SK-N-SH (cell line): ENCODE results near the gene ZFHX3. TPM values are rescaled to one million over a fixed set of nuclear protein-coding genes. Genes with fewer than 3 reads are reported as not detected.

ENCODE experiments used
- CTCF ChIA-PET: fragments of 300-600, 350-600 bp; formaldehyde crosslinking; extraction: SDS; loops from one replicate; lab custom pipeline; 2021; lab: Yijun Ruan, JAX
- POLR2A ChIA-PET: fragments of 350-600 bp; sonication (Branson Sonifier 250); formaldehyde crosslinking; extraction: SDS; loops from one replicate; lab custom pipeline; 2020; ENCODE audit warnings: antibody characterized with exemption, inconsistent platforms; lab: Yijun Ruan, JAX
- DNase-seq: peaks from one replicate; pipeline ENCODE4 v3.0.0; 2012
- H2AFZ ChIP-seq: fragments of 200-600 bp; sonication (generic); 2 replicates; pipeline ENCODE4 v1.8.1; 2016; ENCODE audit warnings: antibody characterized with exemption, mild to moderate bottlenecking, low read depth
- H3F3A ChIP-seq: fragments of 200-600 bp; sonication (generic); replicated peaks from 2 replicates; pipeline ENCODE3; 2016; ENCODE audit warnings: antibody characterized with exemption, mild to moderate bottlenecking; ENCODE audit not compliant: insufficient read depth
- H3K27ac ChIP-seq, 2 experiments: fragments of 200-500 bp in 1 of 2; fragments of 200-600 bp in 1 of 2; sonication (Bioruptor generic) in 1 of 2; sonication (generic), shearing (Covaris generic) in 1 of 2; 2 replicates each; pipeline versions ENCODE4 v1.5.1 to v1.6.1; 2014 to 2016; ENCODE audit warnings: low read depth in 2 of 2, inconsistent platforms in 1 of 2, low read length in 1 of 2, mild to moderate bottlenecking in 1 of 2, mixed read lengths in 1 of 2
- H3K27me3 ChIP-seq: fragments of 200-600 bp; sonication (generic), shearing (Covaris generic); 2 replicates; pipeline ENCODE4 v1.6.1; 2016; ENCODE audit warnings: mixed run types; ENCODE audit not compliant: insufficient read depth
- H3K36me3 ChIP-seq, 2 experiments: fragments of 200-500 bp in 1 of 2; fragments of 200-600 bp in 1 of 2; sonication (Bioruptor generic) in 1 of 2; sonication (generic) in 1 of 2; replicated peaks in 1 of 2; 2 replicates each; pipeline versions ENCODE3 to v1.5.1; 2014 to 2016; ENCODE audit warnings: low read length in 1 of 2, mild to moderate bottlenecking in 1 of 2; ENCODE audit not compliant: insufficient read depth in 2 of 2, control insufficient read depth in 1 of 2
- H3K4me1 ChIP-seq, 2 experiments: fragments of 200-500 bp in 1 of 2; fragments of 200-600 bp in 1 of 2; sonication (Bioruptor generic) in 1 of 2; sonication (generic), shearing (Covaris generic) in 1 of 2; 2 replicates each; pipeline versions ENCODE4 v1.5.1 to v1.6.1; 2014 to 2016; ENCODE audit warnings: low read depth in 1 of 2, low read length in 1 of 2, mixed run types in 1 of 2; ENCODE audit not compliant: insufficient read depth in 2 of 2, control insufficient read depth in 1 of 2
- H3K4me2 ChIP-seq: fragments of 200-600 bp; sonication (generic), shearing (Covaris generic); 2 replicates; pipeline ENCODE4 v1.6.1; 2017; ENCODE audit warnings: mixed run types
- H3K4me3 ChIP-seq, 2 experiments: fragments of 200-500 bp in 1 of 2; fragments of 200-600 bp in 1 of 2; sonication (Bioruptor generic) in 1 of 2; sonication (generic), shearing (Covaris generic) in 1 of 2; 2 replicates each; pipeline versions ENCODE4 v1.5.1 to v1.8.1; 2014 to 2016; ENCODE audit warnings: low read depth in 2 of 2, inconsistent platforms in 1 of 2, low read length in 1 of 2, mild to moderate bottlenecking in 1 of 2, mixed read lengths in 1 of 2, moderate library complexity in 1 of 2
- H3K79me2 ChIP-seq: fragments of 200-600 bp; sonication (generic); 2 replicates; pipeline ENCODE4 v1.8.1; 2017; ENCODE audit warnings: mild to moderate bottlenecking; ENCODE audit not compliant: insufficient read depth
- H3K9ac ChIP-seq: fragments of 200-600 bp; sonication (generic); 2 replicates; pipeline ENCODE4 v1.6.1; 2017; ENCODE audit warnings: mixed run types
- H3K9me2 ChIP-seq: fragments of 200-600 bp; sonication (generic); 2 replicates; pipeline ENCODE4 v1.6.1; 2017; ENCODE audit warnings: mixed run types
- H3K9me3 ChIP-seq: fragments of 200-600 bp; sonication (generic); 2 replicates; pipeline ENCODE4 v1.6.1; 2017; ENCODE audit warnings: mixed run types, mild to moderate bottlenecking, moderate library complexity
- H4K20me1 ChIP-seq: fragments of 200-600 bp; sonication (generic); 2 replicates; pipeline ENCODE4 v1.6.1; 2017; ENCODE audit warnings: mild to moderate bottlenecking, mixed run types; ENCODE audit not compliant: insufficient read depth
- CHD2 ChIP-seq: fragments of 150-350 bp; IDR thresholded peaks from 2 replicates; pipeline ENCODE4 v1.6.1; 2018; ENCODE audit warnings: low read length; ENCODE audit not compliant: partially characterized antibody
- EZH2phosphoT487 ChIP-seq: fragments of 200-600 bp; sonication (generic); IDR thresholded peaks from 2 replicates; pipeline ENCODE4 v1.6.1; 2017; ENCODE audit warnings: low read depth, mixed run types, mild to moderate bottlenecking, antibody characterized with exemption, moderate library complexity, borderline replicate concordance
- FOXJ3 ChIP-seq: sonication (generic); formaldehyde crosslinking; IDR thresholded peaks from 2 replicates; pipeline ENCODE4 v1.5.1; 2020; ENCODE audit warnings: mild to moderate bottlenecking, missing genetic modification reagents
- FOXM1 ChIP-seq: IDR thresholded peaks from 2 replicates; pipeline ENCODE4 v1.4.0; 2012; ENCODE audit warnings: low read depth, mild to moderate bottlenecking
- JUND ChIP-seq: IDR thresholded peaks from 2 replicates; pipeline ENCODE4 v1.4.0; 2012
- POLR2AphosphoS5 ChIP-seq: IDR thresholded peaks from 2 replicates; pipeline ENCODE4 v1.6.1; 2012; ENCODE audit warnings: low read depth, low read length
- SIN3A ChIP-seq: IDR thresholded peaks from 2 replicates; pipeline ENCODE4 v1.6.1; 2012; ENCODE audit warnings: low read depth, mild to moderate bottlenecking, low read length, moderate library complexity, borderline replicate concordance
- USF1 ChIP-seq: IDR thresholded peaks from 2 replicates; pipeline ENCODE4 v1.4.0; 2012; ENCODE audit warnings: low read depth, borderline replicate concordance
- ZBTB33 ChIP-seq: IDR thresholded peaks from 2 replicates; pipeline ENCODE4 v1.4.0; 2012; ENCODE audit warnings: low read depth, borderline replicate concordance
- WGBS: methylation state at CpG from one replicate; pipeline ENCODE4 v1.1.6; 2017; ENCODE audit warnings: low lambda C conversion rate; 5-methylcytosine and 5-hydroxymethylcytosine counted together
- polyA plus RNA-seq, 3 experiments: library from polyadenylated mRNA; depleted of rRNA; stranded (reverse); fragments of >200 nt; gene quantifications; 2 replicates each; pipeline ENCODE4 v1.2.3, GENCODE V29; 2012

Gene ZFHX3
- polyA plus RNA-seq, 1 of the 3 experiments (the other 2 are of a cell fraction): 2.0 TPM

GRCh38 chr16:72787514-72788268 lies 260.2 kb downstream of the ZFHX3 start:
- Histone ChIP-seq H3K36me3 (peaks cover 29 to 46% of the 10 kb centered on the region in 2 experiments), H3K4me2 (no peak overlapping the region), H4K20me1 (no peaks in the 10 kb centered on the region), H3K9me3 (no peaks in the 10 kb centered on the region), H3K4me3 (no peak overlapping the region), H3F3A (no peaks in the 10 kb centered on the region), H3K9ac (no peak overlapping the region), H3K4me1 (peaks cover 0 to 6% of the 10 kb centered on the region in 2 experiments; a peak in 1 of 4 replicates), H3K27me3 (no peaks in the 10 kb centered on the region), H3K79me2 (no peaks in the 10 kb centered on the region), H3K9me2 (no peaks in the 10 kb centered on the region), H3K27ac (no peak overlapping the region), H2AFZ (no peak overlapping the region)
- ChIA-PET POLR2A (no interaction called here), CTCF (no interaction called here)
- TF ChIP-seq POLR2AphosphoS5 (no peak), EZH2phosphoT487 (no peak), JUND (no peak), FOXM1 (no peak), ZBTB33 (no peak)
- no peak for DNase-seq
- WGBS: 94% methylated on average over 43 of the region's 43 CpGs

- Histone ChIP-seq H3K27me3 (no peaks in the 10 kb centered on the region), H3K4me1 (peaks cover 0 to 6% of the 10 kb centered on the region in 2 experiments; a peak in 1 of 4 replicates), H3K27ac (no peak overlapping the region), H3F3A (no peaks in the 10 kb centered on the region), H3K79me2 (no peaks in the 10 kb centered on the region), H3K36me3 (peaks cover 29 to 50% of the 10 kb centered on the region in 2 experiments), H4K20me1 (no peaks in the 10 kb centered on the region), H3K4me2 (no peak overlapping the region), H3K9me2 (no peaks in the 10 kb centered on the region), H2AFZ (no peak overlapping the region), H3K9ac (no peak overlapping the region), H3K9me3 (no peaks in the 10 kb centered on the region), H3K4me3 (no peak overlapping the region)
- ChIA-PET CTCF (interaction anchor here (1.6 kb wide), 1 partner anchor 20 kb away, joined by 5 read pairs; no protein-coding TSS in a partner anchor), POLR2A (no interaction called here)
- DNase-seq: no peak
- TF ChIP-seq FOXJ3: no peak
- WGBS: 94% methylated on average over 23 of the region's 23 CpGs
Observed at GRCh38 chr16:72787130-72787513, 260.8 kb downstream of the ZFHX3 start.

GRCh38 chr16:72786606-72787005 lies 261.3 kb downstream of the ZFHX3 start:
- DNase-seq: no peak
- no peaks in the 10 kb centered on the region for H3K79me2 ChIP-seq
- CTCF ChIA-PET: interaction anchor here (1.0 to 1.6 kb wide), 2 partner anchors 9 to 21 kb away, joined by 5 read pairs; no protein-coding TSS in a partner anchor
- peaks cover 0 to 6% of the 10 kb centered on the region in 2 experiments; a peak in 1 of 4 replicates for H3K4me1 ChIP-seq
- no peak overlapping the region for H3K4me3 ChIP-seq
- H3K36me3 ChIP-seq: peaks cover 29 to 46% of the 10 kb centered on the region in 2 experiments
- H3K9me3 ChIP-seq: no peaks in the 10 kb centered on the region
- POLR2A ChIA-PET: no interaction called here
- no peak overlapping the region for H3K27ac ChIP-seq
- no peak overlapping the region for H3K4me2 ChIP-seq
- WGBS: 98% methylated on average over 6 of the region's 6 CpGs
- no peaks in the 10 kb centered on the region for H3K9me2 ChIP-seq
- no peaks in the 10 kb centered on the region for H3K27me3 ChIP-seq
- H3F3A ChIP-seq: no peaks in the 10 kb centered on the region
- TF ChIP-seq JUND (no peak), USF1 (no peak), CHD2 (no peak), SIN3A (no peak)
- no peak overlapping the region for H2AFZ ChIP-seq
- no peak overlapping the region for H3K9ac ChIP-seq
- no peaks in the 10 kb centered on the region for H4K20me1 ChIP-seq
